NCI-H82 treated with DMSO at 0.1 percent for 48 hours (cell line): ENCODE results near the gene CUTA.
"Not testable (repeated sequence)": the region's sequence is repeated elsewhere in the genome, so short reads cannot be mapped to it uniquely, and the experiment has no call there.

Experiments
- DNase-seq: peaks from one replicate; lab custom pipeline; 2025; ENCODE audit not compliant: unreplicated experiment; lab: John Stamatoyannopoulos, UW

Gene CUTA

GRCh38 chr6:33407132-33407718 is 10.7 kb downstream of the CUTA start:
- no peak for DNase-seq

GRCh38 chr6:33406126-33406525 is 11.8 kb downstream of the CUTA start:
- DNase-seq: no peak

GRCh38 chr6:33405386-33405940 is 12.4 kb downstream of the CUTA start:
- DNase-seq: no peak

GRCh38 chr6:33404884-33405283 is 13.0 kb downstream of the CUTA start:
- no peak for DNase-seq

- not testable (repeated sequence) for DNase-seq
Measured at GRCh38 chr6:33399881-33400280, 18.0 kb downstream of the CUTA start.

- not testable (repeated sequence) for DNase-seq
Measured at GRCh38 chr6:33398601-33399000, 19.3 kb downstream of the CUTA start.

- DNase-seq: no peak
Measured at GRCh38 chr6:33397541-33397940, 20.4 kb downstream of the CUTA start.

- no peak for DNase-seq
Measured at GRCh38 chr6:33392979-33393378, 24.9 kb downstream of the CUTA start.

GRCh38 chr6:33392595-33392948 is 25.3 kb downstream of the CUTA start:
- no peak for DNase-seq

GRCh38 chr6:33391922-33392594 is 25.8 kb downstream of the CUTA start:
- DNase-seq: no peak

GRCh38 chr6:33391278-33391921 is 26.5 kb downstream of the CUTA start, which contains the start of gene KIFC1:
Gene KIFC1 (plus strand): TSS chr6:33391823. CDS start chr6:33391986, 163 bp downstream.
- DNase-seq: peak; percentile 100

- no peak for DNase-seq
Measured at GRCh38 chr6:33390767-33391277, 27.1 kb downstream of the CUTA start.

GRCh38 chr6:33390173-33390572 is 27.7 kb downstream of the CUTA start:
- DNase-seq: no peak

- peak; percentile 34 for DNase-seq
Measured at GRCh38 chr6:33384581-33385020, 33.3 kb downstream of the CUTA start.

- no peak for DNase-seq
Measured at GRCh38 chr6:33383427-33384185, 34.3 kb downstream of the CUTA start.

- no peak for DNase-seq
Measured at GRCh38 chr6:33380272-33380981, 37.5 kb downstream of the CUTA start.

GRCh38 chr6:33379184-33379583 is 38.7 kb downstream of the CUTA start:
- DNase-seq: not testable (repeated sequence)

- DNase-seq: no peak
Measured at GRCh38 chr6:33377171-33377570, 40.7 kb downstream of the CUTA start.

GRCh38 chr6:33375143-33375671 is 42.7 kb downstream of the CUTA start:
- DNase-seq: no peak
